ENCODE data around the gene PTCD2. TPM values are rescaled to one million over a fixed set of nuclear protein-coding genes. Genes with fewer than 3 reads are reported as not detected.

The PTCD2 gene
- total and polyA plus RNA-seq, 9 of the 15 experiments (the other 6 are each of a cell fraction or from before 2014, with no cell fraction given) = 11.9 to 28.5 (median 18.6) TPM

- TF ChIP-seq, protein P1, sequence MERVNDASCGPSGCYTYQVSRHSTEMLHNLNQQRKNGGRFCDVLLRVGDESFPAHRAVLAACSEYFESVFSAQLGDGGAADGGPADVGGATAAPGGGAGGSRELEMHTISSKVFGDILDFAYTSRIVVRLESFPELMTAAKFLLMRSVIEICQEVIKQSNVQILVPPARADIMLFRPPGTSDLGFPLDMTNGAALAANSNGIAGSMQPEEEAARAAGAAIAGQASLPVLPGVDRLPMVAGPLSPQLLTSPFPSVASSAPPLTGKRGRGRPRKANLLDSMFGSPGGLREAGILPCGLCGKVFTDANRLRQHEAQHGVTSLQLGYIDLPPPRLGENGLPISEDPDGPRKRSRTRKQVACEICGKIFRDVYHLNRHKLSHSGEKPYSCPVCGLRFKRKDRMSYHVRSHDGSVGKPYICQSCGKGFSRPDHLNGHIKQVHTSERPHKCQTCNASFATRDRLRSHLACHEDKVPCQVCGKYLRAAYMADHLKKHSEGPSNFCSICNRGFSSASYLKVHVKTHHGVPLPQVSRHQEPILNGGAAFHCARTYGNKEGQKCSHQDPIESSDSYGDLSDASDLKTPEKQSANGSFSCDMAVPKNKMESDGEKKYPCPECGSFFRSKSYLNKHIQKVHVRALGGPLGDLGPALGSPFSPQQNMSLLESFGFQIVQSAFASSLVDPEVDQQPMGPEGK (CRISPR knock-in tag; IDR thresholded peaks at IDR 0.05; ENCODE audit: borderline replicate concordance) = no peak
- TF ChIP-seq ZNF445 (CRISPR knock-in tag; IDR thresholded peaks at IDR 0.05; ENCODE audit: low read depth) (no peak), CBX3 (IDR thresholded peaks at IDR 0.05; ENCODE audit: borderline replicate concordance in 1 of 2, low read length in 2 of 2) (no peak), TEAD4 (IDR thresholded peaks at IDR 0.05; ENCODE audit: low read length) (no peak), TEAD4 (CRISPR knock-in tag; IDR thresholded peaks at IDR 0.05; ENCODE audit: borderline replicate concordance) (no peak), DACH1 (IDR thresholded peaks at IDR 0.05; ENCODE audit: partially characterized antibody) (no peak), BRF1 (IDR thresholded peaks at IDR 0.05; ENCODE audit: borderline replicate concordance, extremely low read depth, insufficient read length) (no peak), RNF219 (CRISPR knock-in tag; IDR thresholded peaks at IDR 0.05) (no peak), KAT7 (CRISPR knock-in tag; IDR thresholded peaks at IDR 0.05; ENCODE audit: borderline replicate concordance) (no peak), EWSR1 (IDR thresholded peaks at IDR 0.05; ENCODE audit: borderline replicate concordance, low read depth, partially characterized antibody) (no peak), ZNF766 (CRISPR knock-in tag; conservative IDR thresholded peaks at IDR 0.05) (no peak), THRA (IDR thresholded peaks at IDR 0.05) (no peak), MITF (IDR thresholded peaks at IDR 0.05) (no peak), GMEB1 (CRISPR knock-in tag; IDR thresholded peaks at IDR 0.05) (peak; percentile 45), ILF3 (IDR thresholded peaks at IDR 0.05; ENCODE audit: borderline replicate concordance) (no peak), KLF6 (CRISPR knock-in tag; IDR thresholded peaks at IDR 0.05; ENCODE audit: borderline replicate concordance) (0 out of 2 replicates have a peak, but pooled peaks have one; percentile 21), HOMEZ (CRISPR knock-in tag; IDR thresholded peaks at IDR 0.05) (no peak)
Measured at GRCh38 chr5:72280581-72281069, 39.5 kb upstream of the PTCD2 start (continued).
